HepG2 (cell line): ENCODE measurements around the gene ARHGAP21. TPM values are rescaled to one million over a fixed set of nuclear protein-coding genes. Genes with fewer than 3 reads are reported as not detected.

Experiments used
- ARHGAP35 ChIP-seq: sonication (generic); formaldehyde crosslinking; IDR thresholded peaks from 2 replicates; pipeline ENCODE4 v1.9.0; 2022; ENCODE audit warnings: mild to moderate bottlenecking, inconsistent platforms, moderate library complexity, missing genetic modification reagents, borderline replicate concordance
- NFYB ChIP-seq: sonication (generic); formaldehyde crosslinking; IDR thresholded peaks from 2 replicates; pipeline ENCODE4 v1.4.0; 2020; ENCODE audit warnings: missing genetic modification reagents
- RXRB ChIP-seq: IDR thresholded peaks from 2 replicates; pipeline ENCODE4 v1.6.1; 2016; ENCODE audit warnings: borderline replicate concordance, missing genetic modification reagents, missing compliant biosample characterization
- TOE1 ChIP-seq: sonication (generic); formaldehyde crosslinking; IDR thresholded peaks from 2 replicates; pipeline ENCODE4 v1.4.0; 2020; ENCODE audit warnings: mild to moderate bottlenecking, missing genetic modification reagents
- XBP1 ChIP-seq: sonication (generic); formaldehyde crosslinking; IDR thresholded peaks from 2 replicates; pipeline ENCODE4 v1.5.0; 2020; ENCODE audit warnings: missing genetic modification reagents
- ZNF713 ChIP-seq: sonication (generic); formaldehyde crosslinking; IDR thresholded peaks from 2 replicates; pipeline ENCODE4 v1.4.0; 2020; ENCODE audit warnings: mild to moderate bottlenecking, missing genetic modification reagents
- ZNF768 ChIP-seq: sonication (generic); formaldehyde crosslinking; IDR thresholded peaks from 2 replicates; pipeline ENCODE4 v1.4.0; 2020; ENCODE audit warnings: missing genetic modification reagents
- polyA plus RNA-seq, 8 experiments: library from polyadenylated mRNA; depleted of rRNA in 3 of 8; stranded (reverse) in 7 of 8; unstranded in 1 of 8; fragments of >200 nt; fragmentation: Illumina TruSeq in 4 of 8; extraction: Trizol in 4 of 8; gene quantifications; 2 replicates each; pipeline versions ENCODE4 v1.2.1 to v1.2.3, GENCODE V29; 2011 to 2016; ENCODE audit warnings: low read depth in 4 of 8, missing spikeins in 1 of 8, mixed read lengths in 1 of 8; ENCODE audit not compliant: insufficient read depth in 1 of 8
- total RNA-seq, 5 experiments: library from RNA; depleted of rRNA; stranded (reverse); fragments of >200 nt; fragmentation: Illumina TruSeq; extraction: Trizol; gene quantifications; 2 replicates each; pipeline ENCODE4 v1.2.3, GENCODE V29; 2016; ENCODE audit warnings: low read depth in 1 of 5
- TF ChIP-seq, protein P1 (sequence below): sonication (generic); formaldehyde crosslinking; IDR thresholded peaks from 2 replicates; pipeline ENCODE4 v1.9.0; 2021; ENCODE audit warnings: mild to moderate bottlenecking, missing genetic modification reagents
- TF ChIP-seq, protein P2 (sequence below): sonication (generic); formaldehyde crosslinking; IDR thresholded peaks from 2 replicates; pipeline ENCODE4 v1.5.0; 2020; ENCODE audit warnings: mild to moderate bottlenecking, missing genetic modification reagents
- TF ChIP-seq, protein P3 (sequence below): sonication (generic); formaldehyde crosslinking; IDR thresholded peaks from 2 replicates; pipeline ENCODE4 v1.4.0; 2020; ENCODE audit warnings: missing genetic modification reagents, borderline replicate concordance

The ARHGAP21 gene
- total and polyA plus RNA-seq, 2 of the 13 experiments (the other 11 are each of a cell fraction or from before 2014, with no cell fraction given) = 23.9 to 26.6 TPM

DNA sequence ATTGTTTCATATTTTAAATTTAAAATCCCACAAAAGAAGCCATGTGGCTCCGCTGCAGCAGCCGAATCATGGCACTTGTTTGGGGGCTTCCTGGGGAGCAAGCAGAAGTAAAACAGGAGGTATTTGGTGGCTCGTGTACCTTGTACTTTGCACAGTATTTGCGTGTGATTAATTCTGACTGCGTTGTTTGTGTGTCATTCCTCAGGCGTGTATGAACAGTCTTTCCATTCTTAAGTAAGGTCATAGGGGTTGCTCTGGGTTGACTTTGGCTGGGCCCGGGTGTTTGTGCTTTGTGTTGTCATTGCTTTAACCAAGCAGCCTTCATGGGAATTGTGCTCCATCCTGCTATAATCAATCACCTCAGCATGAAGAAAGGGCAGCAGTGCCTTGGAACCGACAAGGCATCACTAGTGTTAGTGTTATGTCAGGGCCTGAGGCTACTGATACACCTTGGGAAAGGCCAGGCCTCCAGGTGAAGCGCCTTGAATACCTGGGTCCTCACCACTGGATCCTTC lies 182.4 kb downstream of the ARHGAP21 start (continued):
- TF ChIP-seq, protein P1, sequence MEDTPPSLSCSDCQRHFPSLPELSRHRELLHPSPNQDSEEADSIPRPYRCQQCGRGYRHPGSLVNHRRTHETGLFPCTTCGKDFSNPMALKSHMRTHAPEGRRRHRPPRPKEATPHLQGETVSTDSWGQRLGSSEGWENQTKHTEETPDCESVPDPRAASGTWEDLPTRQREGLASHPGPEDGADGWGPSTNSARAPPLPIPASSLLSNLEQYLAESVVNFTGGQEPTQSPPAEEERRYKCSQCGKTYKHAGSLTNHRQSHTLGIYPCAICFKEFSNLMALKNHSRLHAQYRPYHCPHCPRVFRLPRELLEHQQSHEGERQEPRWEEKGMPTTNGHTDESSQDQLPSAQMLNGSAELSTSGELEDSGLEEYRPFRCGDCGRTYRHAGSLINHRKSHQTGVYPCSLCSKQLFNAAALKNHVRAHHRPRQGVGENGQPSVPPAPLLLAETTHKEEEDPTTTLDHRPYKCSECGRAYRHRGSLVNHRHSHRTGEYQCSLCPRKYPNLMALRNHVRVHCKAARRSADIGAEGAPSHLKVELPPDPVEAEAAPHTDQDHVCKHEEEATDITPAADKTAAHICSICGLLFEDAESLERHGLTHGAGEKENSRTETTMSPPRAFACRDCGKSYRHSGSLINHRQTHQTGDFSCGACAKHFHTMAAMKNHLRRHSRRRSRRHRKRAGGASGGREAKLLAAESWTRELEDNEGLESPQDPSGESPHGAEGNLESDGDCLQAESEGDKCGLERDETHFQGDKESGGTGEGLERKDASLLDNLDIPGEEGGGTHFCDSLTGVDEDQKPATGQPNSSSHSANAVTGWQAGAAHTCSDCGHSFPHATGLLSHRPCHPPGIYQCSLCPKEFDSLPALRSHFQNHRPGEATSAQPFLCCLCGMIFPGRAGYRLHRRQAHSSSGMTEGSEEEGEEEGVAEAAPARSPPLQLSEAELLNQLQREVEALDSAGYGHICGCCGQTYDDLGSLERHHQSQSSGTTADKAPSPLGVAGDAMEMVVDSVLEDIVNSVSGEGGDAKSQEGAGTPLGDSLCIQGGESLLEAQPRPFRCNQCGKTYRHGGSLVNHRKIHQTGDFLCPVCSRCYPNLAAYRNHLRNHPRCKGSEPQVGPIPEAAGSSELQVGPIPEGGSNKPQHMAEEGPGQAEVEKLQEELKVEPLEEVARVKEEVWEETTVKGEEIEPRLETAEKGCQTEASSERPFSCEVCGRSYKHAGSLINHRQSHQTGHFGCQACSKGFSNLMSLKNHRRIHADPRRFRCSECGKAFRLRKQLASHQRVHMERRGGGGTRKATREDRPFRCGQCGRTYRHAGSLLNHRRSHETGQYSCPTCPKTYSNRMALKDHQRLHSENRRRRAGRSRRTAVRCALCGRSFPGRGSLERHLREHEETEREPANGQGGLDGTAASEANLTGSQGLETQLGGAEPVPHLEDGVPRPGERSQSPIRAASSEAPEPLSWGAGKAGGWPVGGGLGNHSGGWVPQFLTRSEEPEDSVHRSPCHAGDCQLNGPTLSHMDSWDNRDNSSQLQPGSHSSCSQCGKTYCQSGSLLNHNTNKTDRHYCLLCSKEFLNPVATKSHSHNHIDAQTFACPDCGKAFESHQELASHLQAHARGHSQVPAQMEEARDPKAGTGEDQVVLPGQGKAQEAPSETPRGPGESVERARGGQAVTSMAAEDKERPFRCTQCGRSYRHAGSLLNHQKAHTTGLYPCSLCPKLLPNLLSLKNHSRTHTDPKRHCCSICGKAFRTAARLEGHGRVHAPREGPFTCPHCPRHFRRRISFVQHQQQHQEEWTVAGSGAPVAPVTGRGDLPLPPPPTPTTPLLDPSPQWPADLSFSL = peak; percentile 14; the same call in 1 of the 2 replicates
- TF ChIP-seq, protein P2, sequence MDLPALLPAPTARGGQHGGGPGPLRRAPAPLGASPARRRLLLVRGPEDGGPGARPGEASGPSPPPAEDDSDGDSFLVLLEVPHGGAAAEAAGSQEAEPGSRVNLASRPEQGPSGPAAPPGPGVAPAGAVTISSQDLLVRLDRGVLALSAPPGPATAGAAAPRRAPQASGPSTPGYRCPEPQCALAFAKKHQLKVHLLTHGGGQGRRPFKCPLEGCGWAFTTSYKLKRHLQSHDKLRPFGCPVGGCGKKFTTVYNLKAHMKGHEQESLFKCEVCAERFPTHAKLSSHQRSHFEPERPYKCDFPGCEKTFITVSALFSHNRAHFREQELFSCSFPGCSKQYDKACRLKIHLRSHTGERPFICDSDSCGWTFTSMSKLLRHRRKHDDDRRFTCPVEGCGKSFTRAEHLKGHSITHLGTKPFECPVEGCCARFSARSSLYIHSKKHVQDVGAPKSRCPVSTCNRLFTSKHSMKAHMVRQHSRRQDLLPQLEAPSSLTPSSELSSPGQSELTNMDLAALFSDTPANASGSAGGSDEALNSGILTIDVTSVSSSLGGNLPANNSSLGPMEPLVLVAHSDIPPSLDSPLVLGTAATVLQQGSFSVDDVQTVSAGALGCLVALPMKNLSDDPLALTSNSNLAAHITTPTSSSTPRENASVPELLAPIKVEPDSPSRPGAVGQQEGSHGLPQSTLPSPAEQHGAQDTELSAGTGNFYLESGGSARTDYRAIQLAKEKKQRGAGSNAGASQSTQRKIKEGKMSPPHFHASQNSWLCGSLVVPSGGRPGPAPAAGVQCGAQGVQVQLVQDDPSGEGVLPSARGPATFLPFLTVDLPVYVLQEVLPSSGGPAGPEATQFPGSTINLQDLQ = no peak
- TF ChIP-seq ZNF713 (CRISPR knock-in tag) (no peak), ARHGAP35 (no peak), XBP1 (no peak), TOE1 (CRISPR knock-in tag) (no peak), RXRB (CRISPR knock-in tag) (peak; percentile 82; the same call in 1 of the 2 replicates), NFYB (no peak), ZNF768 (CRISPR knock-in tag) (no peak)
- TF ChIP-seq, protein P3, sequence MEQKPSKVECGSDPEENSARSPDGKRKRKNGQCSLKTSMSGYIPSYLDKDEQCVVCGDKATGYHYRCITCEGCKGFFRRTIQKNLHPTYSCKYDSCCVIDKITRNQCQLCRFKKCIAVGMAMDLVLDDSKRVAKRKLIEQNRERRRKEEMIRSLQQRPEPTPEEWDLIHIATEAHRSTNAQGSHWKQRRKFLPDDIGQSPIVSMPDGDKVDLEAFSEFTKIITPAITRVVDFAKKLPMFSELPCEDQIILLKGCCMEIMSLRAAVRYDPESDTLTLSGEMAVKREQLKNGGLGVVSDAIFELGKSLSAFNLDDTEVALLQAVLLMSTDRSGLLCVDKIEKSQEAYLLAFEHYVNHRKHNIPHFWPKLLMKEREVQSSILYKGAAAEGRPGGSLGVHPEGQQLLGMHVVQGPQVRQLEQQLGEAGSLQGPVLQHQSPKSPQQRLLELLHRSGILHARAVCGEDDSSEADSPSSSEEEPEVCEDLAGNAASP (CRISPR knock-in tag) = peak; percentile 80
